HG02943 (cell line): ENCODE data around the gene ALDH3B1.

Experiments
- ATAC-seq: cut with Tn5 transposase; IDR thresholded peaks from one replicate; pipeline ENCODE4 v1.9.1; 2021; ENCODE audit warnings: mild to moderate bottlenecking, low read depth, moderate library complexity; ENCODE audit not compliant: unreplicated experiment

Gene ALDH3B1

GRCh38 chr11:68027667-68028066 is 17.5 kb downstream of the ALDH3B1 start:
- no peak for ATAC-seq

- no peak for ATAC-seq
Measured at GRCh38 chr11:68028802-68029545, 18.8 kb downstream of the ALDH3B1 start.

- ATAC-seq = peak; percentile 87
Measured at GRCh38 chr11:68030318-68031143, 20.4 kb downstream of the ALDH3B1 start, which contains the start of gene NDUFS8. NDUFS8 (plus strand) TSS chr11:68030681; CDS start chr11:68032152, 1,471 bp downstream.

- ATAC-seq = no peak
Measured at GRCh38 chr11:68031144-68031464, 21.0 kb downstream of the ALDH3B1 start.

GRCh38 chr11:68032003-68032402 is 21.9 kb downstream of the ALDH3B1 start:
- ATAC-seq = no peak

- no peak for ATAC-seq
Measured at GRCh38 chr11:68032997-68033707, 23.0 kb downstream of the ALDH3B1 start.

GRCh38 chr11:68033708-68034045 is 23.6 kb downstream of the ALDH3B1 start:
- ATAC-seq = no peak

GRCh38 chr11:68035266-68035876 is 25.2 kb downstream of the ALDH3B1 start:
- no peak for ATAC-seq

GRCh38 chr11:68036141-68036716 is 26.1 kb downstream of the ALDH3B1 start:
- ATAC-seq = no peak

GRCh38 chr11:68036717-68037239 is 26.7 kb downstream of the ALDH3B1 start:
- no peak for ATAC-seq

GRCh38 chr11:68037411-68038225 is 27.5 kb downstream of the ALDH3B1 start:
- ATAC-seq = no peak

- no peak for ATAC-seq
Measured at GRCh38 chr11:68038226-68038717, 28.1 kb downstream of the ALDH3B1 start.

GRCh38 chr11:68038718-68039525 is 28.8 kb downstream of the ALDH3B1 start, which contains the start of gene TCIRG1:
TCIRG1 (plus strand) TSS chr11:68039025; CDS start chr11:68041272, 2,247 bp downstream.
- no peak for ATAC-seq

GRCh38 chr11:68039526-68040086 is 29.5 kb downstream of the ALDH3B1 start:
- ATAC-seq = no peak

GRCh38 chr11:68040101-68040956 is 30.2 kb downstream of the ALDH3B1 start:
- no peak for ATAC-seq

GRCh38 chr11:68040957-68041591 is 30.9 kb downstream of the ALDH3B1 start:
- ATAC-seq = no peak
